H7 (cell line): Measurements from ENCODE around the gene OSBPL3. TPM values are rescaled to one million over a fixed set of nuclear protein-coding genes. Genes with fewer than 3 reads are reported as not detected.

Source experiments
- DNase-seq: peaks from one replicate; pipeline ENCODE4 v3.0.0; 2012
- H3K27me3 ChIP-seq: 2 replicates; pipeline ENCODE4 v1.6.0; 2011; ENCODE audit warnings: mild to moderate bottlenecking, low read length; ENCODE audit not compliant: control insufficient read depth, insufficient read depth
- H3K36me3 ChIP-seq: replicated peaks from 2 replicates; pipeline ENCODE4 v1.5.1; 2011; ENCODE audit warnings: low read length; ENCODE audit not compliant: control insufficient read depth, insufficient read depth
- H3K4me3 ChIP-seq: 2 replicates; pipeline ENCODE4 v1.5.1; 2011; ENCODE audit warnings: low read depth, mild to moderate bottlenecking, control low read depth, low read length, moderate library complexity; ENCODE audit not compliant: insufficient read depth
- total RNA-seq: library from RNA; depleted of rRNA; stranded (reverse); fragments of >200 nt; shearing (Covaris generic); gene quantifications from 2 replicates; pipeline ENCODE4 v1.2.3, GENCODE V29; 2014

The OSBPL3 gene
- total RNA-seq, 1 experiment from 2014 or later = 8.8 TPM

- H3K36me3 ChIP-seq = no peaks in the 10 kb centered on the region
- DNase-seq = no peak
- no peaks in the 10 kb centered on the region for H3K27me3 ChIP-seq
- H3K4me3 ChIP-seq = no peak overlapping the region
These were observed 28.5 kb downstream of the OSBPL3 start for GRCh38 chr7:24951441-24951980.

- H3K4me3 ChIP-seq = no peak overlapping the region
- DNase-seq = no peak
- H3K36me3 ChIP-seq = no peaks in the 10 kb centered on the region
- no peaks in the 10 kb centered on the region for H3K27me3 ChIP-seq
These were observed 30.1 kb downstream of the OSBPL3 start for GRCh38 chr7:24949884-24950283.

- H3K27me3 ChIP-seq = no peaks in the 10 kb centered on the region
- no peak for DNase-seq
These were observed 31.2 kb downstream of the OSBPL3 start for GRCh38 chr7:24948739-24949138.

GRCh38 chr7:24946467-24946866 lies 33.5 kb downstream of the OSBPL3 start:
- no peaks in the 10 kb centered on the region for H3K27me3 ChIP-seq
- no peak overlapping the region for H3K4me3 ChIP-seq

More at GRCh38 chr7:24948739-24949138, 31.2 kb downstream of the OSBPL3 start:
- H3K36me3 ChIP-seq = no peaks in the 10 kb centered on the region
- H3K4me3 ChIP-seq = no peak overlapping the region

GRCh38 chr7:24945899-24946298 lies 34.1 kb downstream of the OSBPL3 start:
- Histone ChIP-seq H3K36me3 (no peaks in the 10 kb centered on the region), H3K27me3 (no peaks in the 10 kb centered on the region), H3K4me3 (no peak overlapping the region)
- no peak for DNase-seq

More at GRCh38 chr7:24946467-24946866, 33.5 kb downstream of the OSBPL3 start:
- H3K36me3 ChIP-seq = no peaks in the 10 kb centered on the region
- no peak for DNase-seq

- Histone ChIP-seq H3K27me3 (no peaks in the 10 kb centered on the region), H3K36me3 (no peaks in the 10 kb centered on the region), H3K4me3 (no peak overlapping the region)
- DNase-seq = no peak
These were observed 36.7 kb downstream of the OSBPL3 start for GRCh38 chr7:24943096-24943948.

GRCh38 chr7:24942226-24942625 lies 37.8 kb downstream of the OSBPL3 start:
- no peaks in the 10 kb centered on the region for H3K36me3 ChIP-seq
- H3K27me3 ChIP-seq = no peaks in the 10 kb centered on the region
- H3K4me3 ChIP-seq = no peak overlapping the region
- peak; percentile 37 for DNase-seq

- Histone ChIP-seq H3K4me3 (no peak overlapping the region), H3K36me3 (no peaks in the 10 kb centered on the region), H3K27me3 (no peaks in the 10 kb centered on the region)
- no peak for DNase-seq
These were observed 40.6 kb downstream of the OSBPL3 start for GRCh38 chr7:24939416-24939815.

- Histone ChIP-seq H3K27me3 (no peaks in the 10 kb centered on the region), H3K36me3 (no peaks in the 10 kb centered on the region), H3K4me3 (no peak overlapping the region)
- DNase-seq = no peak
These were observed 43.7 kb downstream of the OSBPL3 start for GRCh38 chr7:24936121-24936824.

- no peak for DNase-seq
- no peaks in the 10 kb centered on the region for H3K27me3 ChIP-seq
- no peaks in the 10 kb centered on the region for H3K36me3 ChIP-seq
- H3K4me3 ChIP-seq = no peak overlapping the region
These were observed 46.7 kb downstream of the OSBPL3 start for GRCh38 chr7:24933298-24933697.

- Histone ChIP-seq H3K27me3 (no peaks in the 10 kb centered on the region), H3K4me3 (no peak overlapping the region), H3K36me3 (no peaks in the 10 kb centered on the region)
- DNase-seq = no peak
These were observed 47.2 kb downstream of the OSBPL3 start for GRCh38 chr7:24932815-24933214.

GRCh38 chr7:24932389-24932788 lies 47.6 kb downstream of the OSBPL3 start:
- Histone ChIP-seq H3K4me3 (no peak overlapping the region), H3K36me3 (no peaks in the 10 kb centered on the region), H3K27me3 (no peaks in the 10 kb centered on the region)
- no peak for DNase-seq

GRCh38 chr7:24931844-24932243 lies 48.1 kb downstream of the OSBPL3 start:
- no peak overlapping the region for H3K4me3 ChIP-seq
- DNase-seq = peak; percentile 25
- H3K27me3 ChIP-seq = no peaks in the 10 kb centered on the region
- H3K36me3 ChIP-seq = no peaks in the 10 kb centered on the region

- no peak for DNase-seq
- Histone ChIP-seq H3K27me3 (no peaks in the 10 kb centered on the region), H3K36me3 (no peaks in the 10 kb centered on the region), H3K4me3 (no peak overlapping the region)
These were observed 49.1 kb downstream of the OSBPL3 start for GRCh38 chr7:24930856-24931255.
